ENCODE data around the gene SDR42E1.

DNA sequence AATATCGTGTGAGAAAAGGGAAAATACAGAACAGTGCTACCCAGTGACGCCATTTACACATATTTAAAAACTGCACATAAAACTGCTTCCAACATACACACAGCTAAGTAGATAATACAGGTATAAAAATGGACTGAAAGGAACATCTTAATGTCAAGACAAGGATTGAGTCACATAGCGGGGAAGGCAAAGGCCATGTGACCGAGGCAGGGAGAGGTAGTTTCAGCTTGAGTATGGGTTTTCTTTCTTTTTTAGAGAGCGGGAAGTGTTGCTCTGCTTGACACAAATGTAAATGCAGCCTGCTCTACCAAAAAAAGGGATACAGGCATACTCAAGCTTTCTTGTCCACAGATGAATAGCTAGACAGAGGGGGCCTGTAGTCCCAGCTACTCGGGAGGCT lies 46.5 kb downstream of the SDR42E1 start:
- TF ChIP-seq ZNF121 (CRISPR knock-in tag; conservative IDR thresholded peaks at IDR 0.05): no peak
- TF ChIP-seq ZBTB7A (IDR thresholded peaks at IDR 0.05; ENCODE audit: borderline replicate concordance, control insufficient read depth, low read depth, low read length): no peak
- TF ChIP-seq FOXK1 (CRISPR knock-in tag; IDR thresholded peaks at IDR 0.05; ENCODE audit: borderline replicate concordance): no peak
- no peak for TF ChIP-seq SMAD2 (IDR thresholded peaks at IDR 0.05; ENCODE audit: low read depth, low read length)
- TF ChIP-seq CTCF (IDR thresholded peaks at IDR 0.05 in 2 of 3, conservative IDR thresholded peaks at IDR 0.05 in 1 of 3; ENCODE audit: insufficient read depth in 2 of 3, low read depth in 1 of 3, low read length in 3 of 3): no peak
- TF ChIP-seq POLR2A (conservative IDR thresholded peaks at IDR 0.05): no peak
- TF ChIP-seq TEAD1 (CRISPR knock-in tag; IDR thresholded peaks at IDR 0.05): no peak
